Activated gamma-delta T cell treated with anti-CD3 and anti-CD28 coated beads, Interleukin-2, amount 50 U/mL, for 16 hours (primary cell): ENCODE measurements around the gene CNGA1.
"Not testable (repeated sequence)": the region's sequence is repeated elsewhere in the genome, so short reads cannot be mapped to it uniquely, and the experiment has no call there.

ENCODE experiments used
- DNase-seq: peaks from one replicate; pipeline ENCODE4 v3.0.0-alpha.2; 2020; ENCODE audit warnings: low read depth

CNGA1 gene

DNA sequence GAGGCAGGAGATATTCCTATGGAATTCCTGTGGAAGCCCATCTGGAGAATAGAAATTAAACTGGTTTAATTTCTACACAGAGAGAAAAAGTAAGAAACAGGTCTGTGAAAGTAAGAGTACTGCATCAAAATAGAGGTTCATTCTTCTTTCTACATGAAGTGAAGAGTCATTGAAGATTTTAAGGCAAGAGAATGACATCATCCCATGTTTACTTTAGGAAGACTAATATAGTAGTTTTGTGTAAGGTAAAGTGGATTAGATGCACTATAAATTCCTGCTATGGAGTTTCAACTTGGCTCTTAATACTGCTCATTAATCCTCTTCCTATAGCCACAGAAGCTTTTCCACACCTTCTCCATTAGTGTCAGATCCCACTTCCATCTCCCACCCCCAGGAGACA, 47.6 kb downstream of the CNGA1 start:
- no peak for DNase-seq

DNA sequence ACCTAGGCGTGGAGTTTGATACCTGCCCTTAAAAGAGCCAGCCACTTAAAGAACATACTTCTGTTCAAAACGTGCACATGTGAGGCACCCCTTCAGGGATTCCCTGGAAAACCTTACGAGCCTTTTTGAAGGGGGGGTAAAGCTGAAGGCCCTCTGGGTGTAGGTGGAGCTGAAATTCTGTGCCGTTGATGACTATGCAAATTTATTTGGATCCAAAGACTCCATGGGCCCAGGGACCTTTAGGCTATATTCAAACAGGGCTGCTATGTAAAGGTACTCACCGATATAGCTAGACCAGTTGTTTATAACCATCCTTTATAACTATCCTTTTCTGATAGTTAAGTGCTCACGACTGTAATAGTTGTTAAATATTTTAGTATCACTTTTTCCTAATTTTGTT, 61.8 kb downstream of the CNGA1 start:
- DNase-seq: no peak

DNA sequence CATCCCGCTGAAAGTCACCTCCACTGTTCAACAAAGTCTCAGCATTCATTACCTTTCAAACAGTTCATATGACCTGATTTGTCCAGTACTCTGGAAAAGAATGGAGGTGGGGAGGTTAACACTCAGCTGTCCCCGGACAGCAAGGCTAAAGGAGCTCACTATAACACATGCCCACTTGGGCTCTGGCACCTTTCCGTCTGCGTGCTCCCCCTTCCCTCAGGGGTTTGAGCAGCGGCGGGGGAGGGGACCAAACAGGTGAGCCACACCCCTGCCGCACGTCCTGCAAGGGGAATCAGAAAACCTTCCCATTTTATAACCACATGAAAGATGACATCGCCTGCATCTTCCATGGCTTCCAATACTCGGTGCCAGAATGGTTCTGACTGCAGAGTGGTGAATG, 62.2 kb downstream of the CNGA1 start:
- DNase-seq: no peak

DNA sequence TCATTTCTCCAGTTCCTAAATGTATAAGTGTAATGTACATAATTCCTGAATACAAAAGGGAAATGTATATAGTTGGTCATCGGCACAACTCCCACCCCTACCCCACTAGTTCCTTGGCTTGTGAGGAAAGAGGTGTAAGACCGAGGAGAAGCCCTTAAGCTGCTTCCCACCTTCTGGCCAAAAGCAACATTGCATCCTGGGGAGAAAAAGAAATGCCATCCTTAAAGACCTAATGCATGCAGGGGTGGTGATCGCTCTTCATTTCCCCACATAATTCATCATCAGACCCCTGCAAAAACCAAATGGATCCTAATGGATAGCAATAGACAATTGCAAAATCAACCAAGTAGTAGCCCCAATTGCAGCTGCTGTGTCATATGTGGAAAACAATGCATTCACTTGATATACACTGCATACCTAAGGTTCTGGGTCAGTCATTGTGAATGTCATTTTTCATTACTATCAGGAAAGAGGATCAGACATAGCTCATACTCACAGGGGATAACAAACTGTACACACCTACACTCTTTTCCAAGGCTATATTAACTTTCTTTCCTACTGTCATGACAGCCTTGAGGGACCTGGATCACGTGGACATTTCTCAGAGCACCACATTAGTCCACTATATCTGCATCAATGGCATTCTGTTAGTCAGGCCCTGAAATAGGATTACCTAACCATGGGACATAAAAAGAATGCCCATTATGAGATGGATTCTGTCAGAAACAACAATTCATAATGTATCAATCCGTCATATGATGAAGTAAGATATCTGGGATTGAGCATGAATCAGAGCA, 70.4 kb downstream of the CNGA1 start:
- DNase-seq: no peak

DNA sequence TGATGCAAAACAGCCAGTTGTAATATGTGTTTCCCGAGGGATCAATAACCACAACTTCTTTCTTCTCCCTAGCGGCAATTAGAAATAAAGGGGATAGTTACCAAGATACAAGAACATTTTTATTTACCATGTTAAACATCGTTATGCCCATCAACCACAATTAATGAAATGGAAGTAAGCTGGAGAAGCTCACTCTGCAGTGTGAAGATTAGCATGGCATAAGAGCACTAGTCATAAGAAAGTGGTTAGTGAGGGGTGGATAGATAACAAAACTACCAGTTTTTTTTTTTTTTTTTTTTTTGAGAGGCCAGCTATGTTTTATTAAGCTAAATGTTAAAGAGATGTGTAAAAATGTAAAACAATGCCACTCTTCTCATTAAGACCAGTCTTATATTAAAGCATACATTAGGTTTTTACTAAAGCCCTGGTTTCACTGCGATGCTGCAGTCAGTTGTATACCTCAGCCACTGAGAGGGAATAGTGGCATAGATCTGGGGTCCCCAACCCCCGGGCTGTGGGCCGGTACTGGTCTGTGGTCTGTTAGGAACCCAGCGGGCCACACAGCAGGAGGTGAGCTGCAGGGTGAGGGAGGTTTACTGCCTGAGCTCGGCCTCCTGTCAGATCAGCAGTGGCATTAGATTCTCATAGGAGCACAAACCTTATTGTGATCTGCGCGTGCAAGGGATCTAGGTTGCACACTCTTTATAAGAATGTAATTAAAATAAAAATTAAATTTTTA, 74.2 kb downstream of the CNGA1 start:
- no peak for DNase-seq

DNA sequence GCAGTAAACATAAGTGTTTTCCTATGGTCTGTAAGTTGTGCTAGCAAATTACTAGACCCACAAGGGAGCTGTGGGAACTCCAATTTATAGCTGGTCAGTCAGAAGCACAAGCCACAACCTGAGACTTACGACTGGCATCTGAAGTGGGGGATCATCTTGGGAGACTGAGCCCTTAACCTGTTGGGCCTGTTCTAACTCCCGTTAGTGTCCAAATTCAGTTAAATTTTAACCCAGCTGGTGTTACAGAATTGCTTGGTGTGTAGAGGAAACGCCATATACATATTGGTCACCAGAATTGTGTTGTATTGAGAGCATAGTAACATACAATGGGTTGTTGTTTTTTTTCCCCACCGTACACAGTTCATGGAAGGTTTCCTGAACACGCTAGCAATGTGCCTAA, 77.0 kb downstream of the CNGA1 start:
- DNase-seq: no peak

DNA sequence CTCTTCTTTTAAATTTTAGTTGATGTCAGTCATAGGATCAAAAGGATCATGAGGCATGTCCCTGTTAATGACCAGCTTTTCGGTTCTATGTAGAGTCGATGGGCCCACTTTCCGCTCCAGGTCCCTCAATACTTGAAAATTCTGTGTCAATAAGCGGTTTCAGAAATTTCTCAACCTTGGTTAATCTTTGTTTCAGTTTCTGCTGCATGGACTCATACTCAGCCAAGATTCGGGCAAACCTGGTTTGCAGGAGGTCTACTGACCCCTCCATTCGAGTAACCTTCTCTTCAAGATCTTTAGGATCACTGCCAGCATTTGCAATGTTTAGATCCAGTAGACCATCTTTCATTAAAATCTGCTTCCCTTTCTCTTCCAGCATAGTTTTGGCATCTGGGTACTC, 80.1 kb downstream of the CNGA1 start:
- DNase-seq: no peak

DNA sequence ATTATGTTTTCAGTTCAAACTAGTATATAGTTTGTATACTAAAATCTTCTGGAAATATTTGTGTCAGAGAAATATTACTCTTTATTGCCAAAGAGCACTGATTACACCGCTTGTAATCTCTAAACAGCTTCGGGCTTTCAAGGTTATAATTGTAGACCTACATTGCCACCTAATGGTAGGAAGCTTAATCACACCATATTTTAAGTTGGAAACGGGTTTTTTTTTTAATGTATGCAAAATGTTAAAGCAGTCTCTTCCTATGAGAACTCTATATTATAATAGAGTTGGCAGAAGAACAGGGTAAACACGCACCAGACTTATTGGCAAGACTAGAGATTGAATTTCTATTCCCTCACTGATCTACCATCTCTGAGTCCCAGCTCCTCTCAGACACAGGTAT, 82.6 kb downstream of the CNGA1 start:
- DNase-seq: no peak

DNA sequence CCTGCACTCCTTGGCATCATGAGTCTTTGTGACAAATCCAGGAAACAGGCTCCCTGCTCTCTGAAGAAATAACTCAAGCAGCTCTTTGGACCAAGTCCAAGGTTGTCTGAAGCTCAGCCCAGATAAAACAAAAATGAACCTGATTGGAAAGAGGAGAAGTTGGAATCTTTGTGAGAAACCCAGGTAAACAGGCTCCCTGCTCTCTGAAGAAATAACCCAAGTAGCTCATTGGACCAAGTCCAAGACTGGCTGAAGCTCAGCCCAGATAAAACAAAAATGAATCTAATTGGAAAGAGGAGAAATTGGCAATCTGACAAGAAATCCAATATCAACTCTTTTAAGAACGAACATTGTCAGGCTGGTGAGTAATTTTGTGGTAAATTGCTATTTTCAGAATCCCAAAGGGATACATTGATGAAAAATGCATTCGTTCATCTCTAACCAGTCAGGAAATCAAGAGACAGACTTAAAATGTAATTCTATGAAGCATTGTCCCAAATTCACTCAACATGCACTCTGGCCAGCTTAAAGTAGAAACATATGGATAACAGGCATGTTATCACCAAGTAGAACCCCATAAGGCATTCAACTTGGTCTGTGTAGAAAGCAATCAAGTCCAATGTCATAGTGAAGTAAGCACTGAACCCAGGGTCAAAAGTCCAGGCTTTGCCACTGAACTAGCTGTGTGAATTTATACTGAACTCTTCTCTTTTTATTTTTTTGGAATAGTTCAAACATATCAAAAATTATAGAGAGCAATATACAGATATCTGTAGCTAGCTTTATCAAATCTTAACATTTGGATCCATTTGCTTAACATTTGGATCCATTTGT, 85.3 kb downstream of the CNGA1 start:
- DNase-seq: no peak

DNA sequence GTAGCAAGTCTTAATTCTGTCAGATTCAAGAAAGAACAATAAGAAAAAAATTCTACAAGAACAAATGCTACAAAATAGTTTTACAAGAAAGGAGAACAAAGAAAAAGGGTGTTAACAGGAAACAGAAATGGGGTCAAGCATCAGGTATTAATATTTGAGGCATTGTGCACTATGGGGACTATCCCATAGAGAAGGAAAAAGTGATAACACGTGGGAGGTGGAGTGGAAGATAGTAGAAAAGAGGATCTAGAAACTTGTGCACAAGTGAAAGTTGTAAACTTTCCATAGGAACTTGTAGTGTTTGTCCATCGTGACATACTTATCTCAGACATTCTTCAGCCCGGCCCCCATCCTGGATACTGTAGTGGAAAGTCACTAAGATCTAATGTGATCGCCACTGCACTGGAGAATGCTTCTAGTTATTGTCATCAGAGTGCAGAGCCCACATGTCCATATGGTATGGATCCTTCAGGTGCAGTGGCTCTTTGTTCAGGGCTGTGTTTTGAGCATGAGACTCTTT, 86.7 kb downstream of the CNGA1 start:
- no peak for DNase-seq

DNA sequence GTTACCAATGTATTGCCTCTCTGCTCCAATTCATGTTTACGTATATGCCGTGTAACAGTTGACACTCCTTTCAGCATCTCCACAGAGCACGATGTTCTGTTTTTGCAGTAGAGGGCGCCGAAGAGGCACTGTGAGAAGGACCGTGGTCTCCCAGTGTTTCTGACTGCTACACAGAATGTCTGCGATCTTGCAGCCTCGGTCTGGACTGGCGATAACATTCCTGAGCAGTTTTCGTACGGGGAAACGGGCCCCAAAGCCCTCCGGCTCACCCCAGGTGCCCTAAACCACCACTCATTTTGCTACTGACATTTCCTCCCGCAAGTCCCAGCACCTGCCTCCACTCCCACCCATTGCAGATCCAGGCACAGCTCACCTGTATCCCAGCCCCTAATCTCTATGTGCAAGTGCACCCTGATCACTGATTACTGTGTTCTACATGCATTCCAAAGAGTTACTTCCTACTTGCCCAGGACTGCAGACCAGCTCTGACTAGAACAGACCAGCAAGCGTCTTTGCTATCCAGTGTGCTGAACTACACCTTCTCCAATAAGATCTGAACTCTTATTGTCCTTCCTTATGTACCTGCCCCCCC, 89.7 kb downstream of the CNGA1 start:
- DNase-seq: peak; percentile 36

DNA sequence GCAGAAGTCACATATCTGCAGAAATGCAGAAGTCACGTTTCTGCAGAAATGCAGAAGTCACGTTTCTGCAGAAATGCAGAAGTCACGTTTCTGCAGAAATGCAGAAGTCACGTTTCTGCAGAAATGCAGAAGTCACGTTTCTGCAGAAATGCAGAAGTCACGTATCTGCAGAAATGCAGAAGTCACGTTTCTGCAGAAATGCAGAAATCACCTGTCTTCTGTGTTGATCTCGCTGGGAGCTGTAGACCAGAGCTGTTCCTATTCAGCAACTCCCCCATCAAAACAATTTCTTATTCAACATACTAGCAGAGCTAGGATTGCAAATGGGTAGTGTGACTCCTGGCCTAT, 93.2 kb downstream of the CNGA1 start:
- DNase-seq: not testable (repeated sequence)

DNA sequence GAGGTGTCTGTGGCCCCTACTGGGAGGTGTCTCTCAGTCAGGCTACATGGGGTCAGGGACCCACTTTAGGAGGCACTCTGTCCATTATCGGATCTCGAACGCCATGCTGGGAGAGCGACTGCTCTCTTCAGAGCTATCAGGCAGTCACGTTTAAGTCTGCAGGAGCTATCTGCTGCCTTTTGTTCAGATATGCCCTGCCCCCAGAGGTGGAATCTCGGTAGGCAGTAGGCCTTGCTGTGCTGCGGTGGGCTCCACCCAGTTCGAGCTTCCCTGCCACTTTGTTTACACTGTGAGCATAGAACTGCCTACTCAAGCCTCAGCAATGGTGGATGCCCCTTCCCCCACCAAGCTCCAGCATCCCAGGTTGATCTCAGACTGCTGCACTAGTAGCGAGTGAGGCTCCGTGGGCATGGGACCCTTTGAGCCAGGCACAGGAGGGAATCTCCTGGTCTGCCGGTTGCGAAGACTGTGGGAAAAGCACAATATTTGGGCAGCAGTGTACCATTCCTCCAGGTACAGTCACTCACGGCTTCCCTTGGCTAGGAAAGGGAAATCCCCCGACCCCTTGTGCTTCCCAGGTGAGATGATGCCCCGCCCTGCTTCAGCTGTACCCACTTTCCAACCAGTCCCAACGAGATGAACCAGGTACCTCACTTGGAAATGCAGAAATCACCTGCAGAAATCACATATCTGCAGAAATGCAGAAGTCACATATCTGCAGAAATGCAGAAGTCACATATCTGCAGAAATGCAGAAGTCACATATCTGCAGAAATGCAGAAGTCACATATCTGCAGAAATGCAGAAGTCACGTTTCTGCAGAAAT, 93.8 kb downstream of the CNGA1 start:
- DNase-seq: not testable (repeated sequence)

DNA sequence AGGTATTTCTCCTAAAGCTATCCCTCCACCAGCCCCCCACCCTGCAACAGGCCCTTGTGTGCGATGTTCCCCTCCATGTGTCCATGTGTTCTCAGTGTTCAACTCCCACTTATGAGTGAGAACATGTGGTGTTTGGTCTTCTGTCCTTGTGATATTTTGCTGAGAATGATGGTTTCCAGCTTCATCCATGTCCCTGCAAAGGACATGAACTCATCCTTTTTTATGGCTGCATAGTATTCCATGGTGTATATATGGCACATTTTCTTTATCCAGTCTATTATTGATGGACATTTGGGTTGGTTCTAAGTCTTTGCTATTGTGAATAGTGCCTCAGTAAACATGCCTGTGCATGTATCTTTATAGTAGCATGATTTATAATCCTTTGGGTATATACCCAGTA, 99.3 kb downstream of the CNGA1 start:
- DNase-seq: not testable (repeated sequence)

DNA sequence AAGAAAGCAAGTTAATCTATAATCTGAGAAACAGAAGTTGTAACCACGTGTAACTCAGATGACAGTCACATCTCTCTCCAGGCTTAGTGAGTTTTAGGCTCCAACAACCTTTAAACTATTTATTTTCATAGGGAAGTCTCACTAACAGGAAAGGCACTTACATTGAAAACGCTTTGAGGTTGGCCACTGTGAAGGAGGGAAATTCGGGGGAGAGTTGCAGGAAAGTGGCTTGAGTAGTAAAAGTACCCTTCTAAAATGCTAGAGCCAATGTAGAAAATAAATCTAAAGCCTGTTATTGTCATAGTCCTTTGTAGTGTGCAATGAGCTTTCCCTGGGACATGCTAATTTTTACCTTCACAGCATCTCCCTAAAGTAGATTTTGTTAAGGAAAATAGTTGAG, 101.1 kb downstream of the CNGA1 start:
- no peak for DNase-seq

DNA sequence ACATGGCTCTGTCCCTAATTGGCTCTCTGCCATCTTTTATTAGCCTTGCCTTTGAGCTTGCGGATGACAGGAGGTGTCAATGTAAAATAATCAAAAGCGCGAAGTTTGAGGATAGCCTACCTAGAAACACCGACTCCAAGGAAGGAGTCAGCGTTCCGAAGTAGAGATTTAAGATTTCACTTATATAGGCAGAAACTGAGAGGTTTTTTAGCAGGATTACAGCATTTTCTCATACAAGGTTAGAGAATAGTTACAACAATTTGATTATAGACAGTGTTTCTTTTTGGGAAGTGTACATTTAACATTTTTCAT, 101.6 kb downstream of the CNGA1 start:
- no peak for DNase-seq

DNA sequence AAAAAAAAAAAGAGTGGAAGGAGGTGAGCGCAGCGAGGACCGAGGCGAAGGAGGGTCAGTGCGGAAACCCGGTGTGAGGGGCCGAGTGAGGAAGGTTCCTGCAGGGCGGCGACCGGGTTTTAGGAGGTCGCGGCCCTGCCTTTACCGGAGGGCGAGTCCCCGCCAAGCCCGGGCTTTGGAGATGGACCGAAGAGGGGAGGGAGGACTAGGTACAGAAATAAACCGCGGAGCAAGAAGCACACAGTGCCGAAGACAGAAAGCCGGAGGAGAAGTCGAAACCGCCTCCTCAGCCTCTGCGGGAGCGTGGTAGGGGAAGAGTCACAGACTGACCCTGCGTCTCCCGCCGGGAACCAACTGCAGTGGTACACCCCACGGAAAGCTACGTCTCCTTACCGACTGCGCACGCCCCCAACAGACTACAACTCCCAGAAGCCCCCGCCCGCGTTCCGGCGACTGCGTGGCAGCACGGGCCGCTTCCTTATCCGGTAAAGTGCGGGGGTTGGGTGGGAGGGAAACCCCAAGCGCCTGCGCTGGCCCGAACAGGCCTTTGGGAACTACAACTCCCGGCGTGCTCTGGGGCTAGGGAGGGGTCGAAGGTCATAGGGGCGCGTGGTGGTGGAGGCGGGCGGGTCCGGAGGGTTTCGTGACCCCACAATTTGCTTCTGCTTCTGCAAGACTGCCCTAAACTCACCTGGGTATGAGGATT, 102.1 kb downstream of the CNGA1 start, which contains the start of gene NFXL1:
NFXL1 (minus strand) TSS at position 364 of the 706 bp plus-strand sequence. CDS start 380 bp downstream, outside the sequence.
- DNase-seq: peak; percentile 94

DNA sequence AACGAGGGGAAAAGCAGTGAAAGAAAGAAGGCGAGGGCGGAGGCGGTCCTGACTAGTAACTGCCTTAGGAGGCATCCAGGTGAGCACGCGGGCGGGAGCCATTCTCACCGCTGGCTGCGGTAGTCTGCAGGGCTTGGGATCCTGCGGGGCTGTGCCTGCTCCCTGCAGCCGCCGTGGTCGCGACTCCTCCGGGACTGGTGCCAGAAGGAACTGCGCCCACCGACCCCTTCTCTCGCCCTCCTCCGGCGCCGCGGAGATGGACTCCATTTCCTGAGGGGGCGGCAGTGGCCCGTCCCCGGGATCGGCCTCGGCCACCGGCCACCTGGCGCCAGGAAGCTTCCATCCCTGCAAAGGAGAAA, 102.6 kb downstream of the CNGA1 start:
- peak; percentile 8 for DNase-seq

DNA sequence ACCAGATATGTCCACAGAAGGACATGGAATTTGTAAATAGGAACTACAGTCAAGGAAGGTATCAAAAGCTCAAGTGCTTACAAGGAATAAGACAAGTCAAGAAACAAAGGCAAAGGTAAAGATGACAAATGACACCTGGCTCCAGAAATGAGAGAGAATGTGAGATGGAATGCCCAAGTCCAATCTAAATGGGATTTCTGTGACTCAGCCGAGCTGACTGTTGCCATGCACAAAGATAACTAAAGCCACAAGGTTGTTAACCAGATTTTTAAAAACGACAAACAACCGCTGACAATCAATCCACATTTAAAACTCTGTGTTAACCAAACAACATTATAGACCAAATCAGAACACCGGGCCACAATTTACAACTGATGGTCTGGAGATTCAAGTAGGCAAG, 103.2 kb downstream of the CNGA1 start:
- DNase-seq: no peak

DNA sequence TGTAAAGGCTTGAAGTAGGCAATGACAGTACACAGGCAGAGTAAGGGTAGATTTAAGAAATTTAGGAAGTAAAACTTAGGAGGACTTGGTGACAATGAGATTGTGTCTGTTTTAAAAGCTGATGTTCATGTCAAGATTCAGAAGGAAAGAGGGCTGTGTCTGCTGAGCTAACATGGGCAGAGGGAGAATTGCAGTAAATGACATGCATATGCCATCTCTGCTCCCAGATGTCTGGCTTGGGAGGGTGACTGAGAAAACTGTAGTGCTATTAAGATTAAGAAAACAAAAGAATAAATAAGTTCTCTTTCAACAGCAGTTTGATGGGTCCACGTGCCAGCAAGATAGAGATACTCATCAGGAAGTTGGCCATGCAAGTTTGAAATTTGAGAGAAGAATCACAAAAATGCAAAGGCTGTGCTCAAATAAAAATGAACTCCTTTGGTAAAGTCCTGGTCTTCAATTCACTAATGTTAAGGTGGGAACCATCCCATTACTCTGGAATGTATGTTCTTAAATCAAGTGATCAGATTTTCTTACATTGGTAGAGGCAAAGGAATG, 109.3 kb downstream of the CNGA1 start:
- no peak for DNase-seq
